ENCODE data around the gene ALDH1B1.
"Not testable (repeated sequence)": the region's sequence is repeated elsewhere in the genome, so short reads cannot be mapped to it uniquely, and the experiment has no call there.

ALDH1B1 gene

DNA sequence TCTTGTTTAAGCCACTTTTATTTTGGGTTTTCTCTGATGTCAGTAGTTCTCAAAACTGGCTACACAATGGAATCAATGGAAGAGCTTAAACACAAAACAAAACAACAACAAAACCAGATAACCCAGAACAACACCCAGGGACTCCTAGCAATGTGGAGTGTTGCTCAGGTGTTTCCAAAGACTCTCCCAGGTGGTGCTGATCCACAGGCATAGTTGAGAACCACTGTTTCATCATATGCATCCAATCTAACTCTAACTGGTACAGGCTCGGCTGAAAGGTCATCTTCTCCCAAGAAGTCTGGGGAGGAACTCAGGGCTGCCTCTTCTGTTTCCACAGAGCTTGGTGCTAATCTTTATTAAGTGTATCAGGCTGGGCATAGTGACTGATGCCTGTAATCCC, 5.4 kb upstream of the ALDH1B1 start:
- DNase-seq (ENCODE audit: low read depth): no peak

- DNase-seq (ENCODE audit: low read depth): no peak
These were observed 4.8 kb upstream of the ALDH1B1 start for GRCh38 chr9:38387751-38388150.

DNA sequence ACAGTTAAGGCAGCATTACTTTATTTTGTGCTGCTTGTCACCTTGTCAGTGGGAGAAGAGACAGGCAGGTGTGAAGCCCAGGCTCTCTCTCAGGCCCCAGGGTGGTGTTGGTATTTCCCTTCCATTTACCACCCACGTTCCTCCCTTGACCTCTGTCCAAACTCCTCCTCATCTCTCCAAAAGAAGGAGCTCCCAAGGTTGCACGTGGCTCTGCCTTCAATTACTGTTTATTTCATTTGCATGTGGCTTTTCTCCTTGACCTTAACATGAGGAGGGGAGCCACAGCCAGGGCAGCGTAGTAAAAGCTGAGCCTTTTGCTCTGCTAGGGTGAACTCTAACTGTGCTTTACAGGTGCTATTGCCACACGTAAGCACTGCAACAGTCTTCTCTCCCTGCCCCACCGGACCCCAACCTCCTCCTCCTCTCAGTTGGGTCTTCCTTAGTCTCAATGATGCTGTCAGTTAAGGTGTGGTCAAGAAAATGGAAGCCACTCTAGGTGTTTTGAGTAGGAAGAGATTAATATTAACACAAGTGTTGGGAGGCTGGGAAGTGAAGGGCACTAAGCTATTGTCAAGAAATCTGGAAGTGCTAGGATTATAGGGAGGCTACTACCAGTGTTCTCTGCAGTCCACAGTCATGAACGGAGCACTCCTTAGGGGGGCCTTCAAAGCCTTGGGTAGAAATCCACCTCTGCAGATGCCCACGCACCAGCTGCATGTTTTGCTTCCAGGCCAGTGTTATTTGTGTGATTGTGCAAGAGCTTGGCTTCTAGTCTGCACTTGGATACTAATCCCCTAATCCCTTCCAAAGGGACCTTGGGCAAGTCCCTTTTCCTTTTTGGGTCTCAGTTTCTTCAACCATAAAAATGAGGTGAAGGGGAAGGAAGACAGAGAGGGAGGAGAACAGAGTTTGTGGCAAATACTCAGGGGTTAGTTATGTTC, 3.9 kb upstream of the ALDH1B1 start:
- DNase-seq (ENCODE audit: low read depth): peak; percentile 52

DNA sequence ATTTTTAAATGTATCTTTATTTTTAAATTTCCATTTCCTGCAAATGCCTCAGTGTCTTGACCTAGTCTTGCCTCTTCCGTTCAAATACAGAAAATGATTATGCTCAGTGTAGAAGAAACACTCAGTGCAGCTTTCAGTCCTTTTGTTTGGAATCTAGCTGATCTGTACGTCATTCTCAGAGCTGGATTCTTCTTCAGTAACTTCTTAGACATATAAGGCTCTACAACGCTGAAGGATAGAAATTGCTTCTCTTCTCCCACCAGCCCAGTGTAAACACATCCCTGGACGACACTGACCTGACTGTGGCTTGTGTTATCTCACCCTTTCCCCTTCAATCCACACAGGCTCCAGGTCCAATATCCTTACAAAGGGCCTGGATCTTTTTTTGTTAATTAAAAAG, 3.2 kb upstream of the ALDH1B1 start:
- no peak for DNase-seq (ENCODE audit: low read depth)

GRCh38 chr9:38390442-38390841, 2.1 kb upstream of the ALDH1B1 start:
- no peak for DNase-seq (ENCODE audit: low read depth)

- no peak for DNase-seq (ENCODE audit: low read depth)
These were observed 1.7 kb upstream of the ALDH1B1 start for GRCh38 chr9:38390851-38391250.

GRCh38 chr9:38391278-38392118, 1.0 kb upstream of the ALDH1B1 start:
- DNase-seq (ENCODE audit: low read depth): no peak

GRCh38 chr9:38393128-38393796, 760 bp downstream of the ALDH1B1 start:
- DNase-seq (ENCODE audit: low read depth): no peak

- no peak for DNase-seq (ENCODE audit: low read depth)
These were observed 1.9 kb downstream of the ALDH1B1 start for GRCh38 chr9:38394416-38394815.

GRCh38 chr9:38395653-38396370, 3.3 kb downstream of the ALDH1B1 start:
- DNase-seq (ENCODE audit: low read depth): no peak

DNA sequence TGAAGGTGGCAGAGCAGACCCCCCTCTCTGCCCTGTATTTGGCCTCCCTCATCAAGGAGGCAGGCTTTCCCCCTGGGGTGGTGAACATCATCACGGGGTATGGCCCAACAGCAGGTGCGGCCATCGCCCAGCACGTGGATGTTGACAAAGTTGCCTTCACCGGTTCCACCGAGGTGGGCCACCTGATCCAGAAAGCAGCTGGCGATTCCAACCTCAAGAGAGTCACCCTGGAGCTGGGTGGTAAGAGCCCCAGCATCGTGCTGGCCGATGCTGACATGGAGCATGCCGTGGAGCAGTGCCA, 3.8 kb downstream of the ALDH1B1 start:
- no peak for DNase-seq (ENCODE audit: low read depth)

GRCh38 chr9:38399191-38399590, 6.7 kb downstream of the ALDH1B1 start:
- DNase-seq (ENCODE audit: low read depth): not testable (repeated sequence)

- no peak for DNase-seq (ENCODE audit: low read depth)
These were observed 9.5 kb downstream of the ALDH1B1 start for GRCh38 chr9:38401994-38402393.

- DNase-seq (ENCODE audit: low read depth): no peak
These were observed 11.8 kb downstream of the ALDH1B1 start for GRCh38 chr9:38404314-38404713.

DNA sequence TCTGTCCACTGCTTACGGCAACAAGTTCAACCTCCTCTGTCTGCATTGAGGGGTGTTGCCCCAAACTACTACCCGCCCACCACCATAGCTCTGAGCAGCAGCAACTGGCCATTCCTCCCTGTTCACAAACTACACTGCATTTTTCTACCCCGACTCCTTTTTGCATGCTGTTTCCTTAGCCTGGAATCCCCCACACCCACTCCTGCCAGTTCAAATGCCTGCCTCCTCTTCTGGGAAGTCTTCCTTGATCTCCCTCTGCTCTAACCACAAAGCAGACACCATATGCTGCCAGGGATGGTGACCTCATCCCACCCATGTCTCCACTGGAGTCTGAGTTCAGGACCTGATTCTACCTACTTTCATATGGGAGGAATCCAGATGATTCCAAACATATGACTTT, 13.3 kb downstream of the ALDH1B1 start:
- no peak for DNase-seq (ENCODE audit: low read depth)

DNA sequence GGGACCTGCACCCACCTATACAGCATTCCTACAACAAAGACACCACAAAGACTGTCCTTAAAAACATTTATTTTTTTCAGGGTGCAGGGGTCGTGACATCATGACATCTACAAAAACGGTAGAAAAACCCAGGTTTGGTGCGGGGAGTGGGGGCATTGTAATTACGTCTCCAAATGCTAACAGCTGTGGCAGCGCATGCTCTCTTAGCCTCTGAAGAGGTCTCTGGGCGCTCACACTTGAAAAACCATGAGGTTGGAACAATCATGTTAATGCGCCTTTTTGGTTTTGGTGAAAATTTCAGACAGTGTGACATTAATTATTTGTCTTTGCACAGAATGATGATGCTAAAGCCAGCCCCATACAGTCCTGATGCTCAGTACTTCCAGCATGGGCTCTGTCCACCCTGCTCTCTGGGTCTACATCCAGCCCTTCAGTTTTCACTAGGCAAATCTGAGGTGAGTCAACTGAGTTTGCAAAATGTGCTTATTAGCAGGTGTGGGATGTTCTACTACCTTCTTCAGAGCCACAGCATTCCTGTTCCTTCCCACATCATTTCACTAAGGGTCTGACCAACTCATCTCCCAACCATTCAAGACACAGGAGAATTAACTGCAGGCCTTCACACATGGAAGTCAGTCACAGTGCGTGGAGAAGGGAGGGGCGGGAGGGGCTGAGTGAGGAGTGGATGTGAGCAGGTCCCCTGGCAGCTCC, 14.1 kb downstream of the ALDH1B1 start:
- no peak for DNase-seq (ENCODE audit: low read depth)

- no peak for DNase-seq (ENCODE audit: low read depth)
These were observed 16.2 kb downstream of the ALDH1B1 start for GRCh38 chr9:38408719-38409118.

GRCh38 chr9:38412751-38413150, 20.2 kb downstream of the ALDH1B1 start:
- no peak for DNase-seq (ENCODE audit: low read depth)

GRCh38 chr9:38413283-38413682, 20.8 kb downstream of the ALDH1B1 start:
- DNase-seq (ENCODE audit: low read depth): no peak

GRCh38 chr9:38414040-38414723, 21.7 kb downstream of the ALDH1B1 start:
- no peak for DNase-seq (ENCODE audit: low read depth)

GRCh38 chr9:38415856-38416255, 23.4 kb downstream of the ALDH1B1 start:
- no peak for DNase-seq (ENCODE audit: low read depth)

Measured in fibroblast of gingiva (primary cell).